HUDEP-2 (cell line): Measurements from ENCODE around the gene SPHK2.

Source experiments
- DNase-seq, 76 experiments: peaks; one replicate each; lab custom pipeline; 2025; ENCODE audit not compliant: unreplicated experiment in 76 of 76; lab: John Stamatoyannopoulos, UW

Gene SPHK2

DNA sequence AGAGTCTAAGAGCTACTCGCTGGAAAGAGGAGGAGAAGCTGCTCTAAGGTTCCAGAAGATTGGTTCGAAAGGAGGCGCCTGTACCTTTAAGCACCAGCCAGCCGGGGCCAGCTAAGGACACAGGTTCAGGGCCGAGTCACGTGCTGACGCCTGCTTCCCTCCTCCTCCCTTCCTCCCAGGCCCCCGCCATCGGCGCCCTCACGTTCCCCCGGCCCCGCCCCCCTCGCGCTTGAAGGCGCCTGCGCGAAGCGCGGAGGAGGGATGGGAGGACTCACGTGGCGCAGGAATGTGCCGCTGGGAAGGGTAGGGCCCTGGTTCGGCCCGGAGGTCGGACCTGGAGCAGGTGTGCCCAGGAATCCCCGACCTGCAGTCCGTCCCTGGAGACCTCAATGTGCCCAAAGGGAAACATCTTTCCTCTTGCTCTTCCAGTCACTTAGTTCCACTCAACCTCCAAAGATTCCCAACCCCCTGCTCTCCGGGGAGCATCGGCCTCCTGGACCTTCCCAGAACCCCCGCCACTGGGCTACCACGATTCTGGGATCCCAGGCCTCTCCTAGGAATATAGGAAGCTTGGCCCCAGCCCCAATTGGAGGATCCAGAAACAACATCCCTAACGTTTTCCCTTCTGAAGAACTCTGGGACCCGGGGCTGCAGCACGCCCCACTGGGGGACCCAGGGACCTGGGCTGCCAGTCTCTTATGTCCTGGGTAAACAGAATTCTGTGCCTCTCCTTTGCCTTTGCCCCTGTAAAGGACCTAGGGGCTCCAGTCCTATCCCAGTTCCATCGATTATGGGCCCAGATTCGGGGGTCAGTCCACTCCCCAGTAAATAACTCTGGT is 15.3 kb downstream of the SPHK2 start:
- DNase-seq = peak in 74 of 76 experiments; percentile 51 to 99 (median 98)

DNA sequence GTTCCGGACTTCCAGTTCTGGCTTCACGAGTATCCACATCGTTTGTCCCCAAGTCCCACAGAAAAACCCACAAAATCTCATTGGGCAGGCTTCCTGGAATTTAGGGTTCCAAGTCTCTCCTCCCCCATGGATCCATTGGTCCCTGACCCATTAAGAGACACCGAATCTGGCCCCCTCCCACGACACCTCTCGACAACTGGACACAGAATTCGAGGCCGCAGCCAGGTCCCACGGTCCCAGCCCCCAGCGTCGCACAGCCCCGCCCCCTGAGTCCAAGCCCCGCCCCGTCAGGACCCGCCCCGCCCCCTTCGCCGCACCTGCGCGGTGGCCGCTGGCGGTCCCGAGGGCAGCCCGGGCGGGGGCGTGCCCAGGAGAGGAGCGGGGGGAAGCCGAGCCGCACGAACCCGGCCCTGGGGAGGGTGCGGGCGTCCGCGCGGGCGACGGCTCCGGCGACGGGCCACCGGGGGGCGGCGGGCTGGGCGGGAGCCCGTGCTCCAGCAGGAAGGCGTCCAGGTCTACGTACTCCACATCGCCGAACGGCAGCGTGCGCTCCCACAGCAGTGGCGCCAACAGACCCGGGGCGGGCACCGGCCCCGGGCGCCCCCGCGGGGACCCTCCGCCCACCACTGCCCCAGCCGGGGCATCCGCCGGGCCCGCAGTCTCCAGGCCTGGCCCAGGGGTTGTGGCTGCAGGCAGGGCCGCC is 16.1 kb downstream of the SPHK2 start:
- DNase-seq = peak in 59 of 76 experiments; percentile 28 to 88 (median 74)

GRCh38 chr19:48635966-48636858 is 16.9 kb downstream of the SPHK2 start:
- no peak for DNase-seq

GRCh38 chr19:48636859-48637448 is 17.6 kb downstream of the SPHK2 start, which contains the start of gene DBP:
TSS of gene DBP (minus strand) at chr19:48637379. CDS start at chr19:48636994, 385 bp downstream.
- peak in 33 of 76 experiments; percentile 38 to 95 (median 58) for DNase-seq

DNA sequence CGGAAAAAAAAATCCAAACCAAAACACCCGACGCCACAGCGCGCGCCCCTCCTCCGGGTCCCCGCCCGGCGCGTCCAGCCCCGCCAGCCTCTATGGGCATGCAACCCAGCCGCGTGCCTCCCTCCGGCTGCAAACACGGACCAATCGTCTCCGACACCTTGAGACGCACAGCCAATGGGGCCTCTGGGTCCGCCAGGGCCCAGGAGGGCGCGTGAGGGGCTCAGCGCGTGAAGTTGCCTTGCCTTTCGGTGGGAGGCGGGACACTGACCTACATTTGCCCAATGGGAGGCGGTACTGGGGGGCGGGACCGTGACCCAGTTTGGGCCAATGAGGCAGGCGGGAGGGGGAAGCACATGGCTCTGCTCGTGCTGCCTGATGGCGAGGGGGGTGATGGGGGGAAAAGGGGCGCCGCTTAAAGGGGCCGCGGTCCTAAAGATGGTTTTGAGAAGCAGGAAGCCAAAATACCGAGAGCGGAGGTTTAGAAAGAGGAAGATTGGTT is 18.2 kb downstream of the SPHK2 start:
- DNase-seq = peak in 75 of 76 experiments; percentile 95 to 100 (median 100)

DNA sequence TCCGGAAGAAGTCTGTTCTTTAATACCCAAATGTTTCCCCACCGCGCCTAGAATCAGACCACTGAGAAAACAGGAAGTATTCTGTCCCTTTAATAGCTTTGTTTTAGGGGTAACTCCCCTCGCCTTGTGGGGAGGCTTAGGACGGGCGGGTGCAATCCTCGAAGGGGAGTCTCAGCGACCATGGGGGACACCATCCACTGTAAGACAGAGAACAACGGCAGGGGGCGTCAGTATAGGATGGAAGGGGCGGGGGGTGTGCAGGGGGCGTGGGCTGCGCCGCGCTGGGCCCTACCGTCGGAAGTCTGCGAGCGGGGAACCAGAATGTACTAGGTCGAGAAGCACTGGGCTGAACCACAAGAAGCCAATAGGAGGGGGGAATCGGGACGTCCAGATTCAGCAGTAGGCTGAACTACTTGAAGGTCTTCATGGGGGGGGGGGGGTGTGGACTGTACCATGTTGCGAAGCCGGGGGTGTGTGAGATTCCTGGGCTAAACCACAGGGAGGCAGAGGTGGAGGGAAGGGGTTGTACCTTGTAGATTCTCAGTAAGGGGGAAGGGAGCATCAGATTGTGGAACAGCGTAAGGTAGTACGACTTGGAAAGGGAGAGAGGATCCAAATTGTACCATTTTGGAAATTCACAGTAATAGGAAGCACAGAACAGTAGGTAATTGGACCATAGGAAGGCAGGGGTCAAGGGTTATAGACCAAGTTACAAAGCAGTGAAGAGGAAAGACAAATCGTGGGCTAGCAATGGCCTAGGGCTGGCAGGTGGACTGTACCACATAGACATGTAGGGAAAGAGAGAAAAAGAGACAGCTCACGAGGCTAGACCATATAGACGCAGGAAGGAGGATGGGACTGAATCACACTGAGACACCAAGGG is 18.9 kb downstream of the SPHK2 start:
- DNase-seq = peak in 73 of 76 experiments; percentile 78 to 96 (median 89)

DNA sequence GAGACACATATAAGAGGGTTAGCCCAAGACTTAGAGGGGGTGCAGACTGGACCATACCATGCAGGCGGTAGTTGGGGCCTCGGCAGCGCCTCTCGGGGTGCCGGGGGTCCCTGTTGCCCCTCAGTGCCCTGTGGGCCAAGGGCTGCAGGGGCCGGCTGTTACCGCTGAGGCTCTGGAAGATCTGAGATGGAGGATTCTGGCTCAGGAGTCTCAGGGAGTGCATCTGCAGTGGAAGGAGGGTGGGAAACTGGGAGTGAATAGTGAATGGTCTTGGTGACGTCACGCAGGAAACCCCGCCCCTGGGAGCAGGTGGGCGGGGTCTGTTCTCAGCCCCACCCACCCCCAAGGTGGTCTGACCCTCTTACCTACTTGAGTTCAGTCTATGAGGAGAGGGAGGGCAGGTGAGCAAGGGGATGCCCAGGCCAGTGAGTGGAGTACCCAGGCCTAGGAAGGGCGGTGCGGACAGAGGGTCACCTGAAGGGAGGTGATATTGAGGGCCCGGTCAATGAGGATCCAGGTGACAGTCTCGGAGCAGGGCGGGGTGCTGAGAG is 19.6 kb downstream of the SPHK2 start:
- DNase-seq = peak in 3 of 76 experiments; percentile 19 to 30 (median 27)

- DNase-seq = peak in 38 of 76 experiments; percentile 17 to 63 (median 42)
These were observed 20.4 kb downstream of the SPHK2 start for GRCh38 chr19:48639483-48640375.

GRCh38 chr19:48641850-48642249 is 22.5 kb downstream of the SPHK2 start:
- DNase-seq = no peak

- DNase-seq = no peak
These were observed 23.6 kb downstream of the SPHK2 start for GRCh38 chr19:48642862-48643261.

DNA sequence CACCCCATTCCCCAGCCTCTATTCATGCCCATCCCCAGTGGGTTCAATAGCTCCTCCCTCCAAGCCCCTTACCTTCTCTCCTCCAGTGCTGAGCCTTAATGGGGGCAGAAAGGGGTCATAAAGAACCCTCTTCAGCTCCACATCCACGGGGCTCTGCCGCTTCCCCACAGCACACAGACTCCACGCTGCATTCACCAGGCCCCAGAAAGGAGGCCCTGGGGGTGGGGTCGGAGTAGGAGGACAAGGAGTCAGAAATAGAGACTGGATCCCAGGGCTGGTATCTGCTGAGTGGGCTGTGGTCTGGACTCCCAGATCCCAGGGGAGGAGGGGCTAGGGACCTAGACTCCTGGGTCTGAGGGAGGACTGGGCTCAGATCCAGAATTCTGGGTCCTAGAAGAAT is 25.0 kb downstream of the SPHK2 start:
- no peak for DNase-seq

GRCh38 chr19:48644839-48645619 is 25.7 kb downstream of the SPHK2 start:
- DNase-seq = peak in 68 of 76 experiments; percentile 19 to 87 (median 70)

GRCh38 chr19:48645620-48646000 is 26.3 kb downstream of the SPHK2 start:
- peak in 1 of 76 experiments; percentile 33 for DNase-seq

DNA sequence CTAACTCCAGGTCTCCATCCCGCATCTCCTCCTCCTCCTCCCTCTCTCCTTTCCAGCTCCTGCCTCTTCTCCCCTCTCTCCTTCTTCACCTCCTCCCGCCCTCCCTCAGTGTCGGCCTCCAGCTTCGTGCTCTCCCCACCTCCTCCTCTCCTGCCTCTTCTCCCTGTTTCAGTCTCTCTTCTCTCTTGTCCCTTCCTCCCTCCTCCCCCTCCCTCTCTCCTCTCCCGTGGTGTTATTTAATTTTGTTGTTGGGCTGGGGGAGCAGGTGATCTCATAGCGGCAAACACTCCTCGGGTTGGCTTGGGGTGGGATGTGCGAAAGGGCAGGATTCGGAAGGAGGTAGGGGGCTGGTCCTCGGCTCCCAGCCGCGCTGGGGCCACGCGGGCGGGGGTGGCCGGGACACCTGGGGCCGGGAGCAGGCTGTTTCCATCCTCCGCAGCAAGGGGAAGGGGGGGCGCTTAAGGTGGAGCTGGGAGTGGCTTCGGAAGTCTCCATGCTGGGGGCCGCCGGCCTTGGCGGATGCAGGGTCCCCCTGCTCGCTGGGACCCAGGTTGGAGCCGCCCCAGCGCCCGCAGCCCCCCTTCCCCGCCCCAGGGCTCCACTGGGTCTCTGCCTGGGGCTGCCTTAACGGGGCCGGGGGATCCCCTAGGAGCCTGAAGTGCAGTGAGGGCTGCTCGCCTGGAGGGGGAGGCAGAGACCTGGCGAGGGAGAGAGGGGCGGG is 26.9 kb downstream of the SPHK2 start, which contains the start of gene CA11:
TSS of gene CA11 (minus strand) at position 187 of the 721 bp plus-strand sequence. CDS start 555 bp downstream, outside the sequence.
- DNase-seq = peak in 67 of 76 experiments; percentile 46 to 96 (median 85)

GRCh38 chr19:48646722-48647216 is 27.5 kb downstream of the SPHK2 start:
- DNase-seq = peak in 5 of 76 experiments; percentile 48 to 93 (median 81)

DNA sequence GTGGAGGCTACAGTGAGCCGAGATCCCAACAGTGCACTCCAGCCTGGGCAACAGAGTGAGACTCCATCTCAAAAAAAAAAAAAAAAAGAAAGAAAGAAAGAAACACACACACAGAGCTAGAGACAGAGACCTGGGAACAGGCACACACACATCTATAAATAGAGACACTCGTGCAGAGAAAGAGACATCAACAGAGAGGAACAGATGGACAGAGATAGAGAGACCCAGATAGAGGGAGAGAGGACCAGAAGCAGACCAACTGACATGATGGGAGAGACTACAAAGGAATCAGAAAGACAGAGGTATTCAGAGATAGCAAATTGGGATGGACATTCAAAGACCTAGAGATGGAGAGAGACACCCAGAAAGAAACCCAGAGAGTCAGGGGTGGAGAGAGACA is 28.8 kb downstream of the SPHK2 start:
- DNase-seq = no peak
